Bronchus fibroblast of lung (primary cell): ENCODE data around the gene RBM20. TPM values are rescaled to one million over a fixed set of nuclear protein-coding genes. Genes with fewer than 3 reads are reported as not detected.

Experiments used
- total RNA-seq: library from RNA; depleted of rRNA; stranded (reverse); fragments of >200 nt; gene quantifications from 2 replicates; pipeline ENCODE4 v1.2.3, GENCODE V29; 2015

RBM20 gene
- total RNA-seq: under 0.01 TPM in 2 replicates

GRCh38 chr10:110643653-110644597, at the start of gene RBM20:
RBM20 (plus strand) TSS chr10:110644336; CDS start chr10:110644455, 119 bp downstream.

GRCh38 chr10:110871298-110872084, 227.4 kb downstream of the RBM20 start, which contains the start of gene PDCD4:
PDCD4 (plus strand) TSS chr10:110871928; CDS start chr10:110876028, 4,100 bp downstream.

Other genes starting within 250 kb of the RBM20 start
- 27.4 and 29.0 TPM in 2 replicates for gene DUSP5, start 146.4 kb upstream of the RBM20 start, total RNA-seq
- gene SMC3, start 76.6 kb upstream of the RBM20 start, total RNA-seq: 18.0 and 28.1 TPM in 2 replicates
- gene PDCD4, start 227.6 kb downstream of the RBM20 start, total RNA-seq: 15.2 and 23.4 TPM in 2 replicates